Activated CD4-positive, alpha-beta T cell treated with anti-CD3 and anti-CD28 coated beads for 4 hours (primary cell): ENCODE measurements around the gene NAALADL2.
"Not testable (repeated sequence)": the region's sequence is repeated elsewhere in the genome, so short reads cannot be mapped to it uniquely, and the experiment has no call there.

Experiments used
- DNase-seq, 2 donors: peaks; one replicate each; pipeline ENCODE4 v3.0.0-alpha.2; 2020

Gene NAALADL2

GRCh38 chr3:175728566-175728965 is 869.4 kb downstream of the NAALADL2 start:
- DNase-seq, result no peak

- no peak for DNase-seq
Measured at GRCh38 chr3:175729466-175729865, 870.3 kb downstream of the NAALADL2 start.

- DNase-seq, result no peak
Measured at GRCh38 chr3:175731543-175731942, 872.4 kb downstream of the NAALADL2 start.

GRCh38 chr3:175732017-175732416 is 872.9 kb downstream of the NAALADL2 start:
- DNase-seq, result no peak

- no peak for DNase-seq
Measured at GRCh38 chr3:175735866-175736265, 876.7 kb downstream of the NAALADL2 start.

GRCh38 chr3:175737646-175738572 is 878.8 kb downstream of the NAALADL2 start:
- no peak for DNase-seq

GRCh38 chr3:175741951-175742350 is 882.8 kb downstream of the NAALADL2 start:
- DNase-seq, result no peak

- no peak for DNase-seq
Measured at GRCh38 chr3:175743733-175744400, 884.7 kb downstream of the NAALADL2 start.

GRCh38 chr3:175746308-175746707 is 887.2 kb downstream of the NAALADL2 start:
- DNase-seq, result no peak

- no peak for DNase-seq
Measured at GRCh38 chr3:175748087-175748730, 889.1 kb downstream of the NAALADL2 start.

GRCh38 chr3:175749981-175750380 is 890.8 kb downstream of the NAALADL2 start:
- no peak for DNase-seq

GRCh38 chr3:175751089-175751488 is 892.0 kb downstream of the NAALADL2 start:
- DNase-seq, result no peak

- no peak for DNase-seq
Measured at GRCh38 chr3:175763948-175764347, 904.8 kb downstream of the NAALADL2 start.

GRCh38 chr3:175764722-175765121 is 905.6 kb downstream of the NAALADL2 start:
- DNase-seq, result no peak

- DNase-seq, result no peak
Measured at GRCh38 chr3:175770426-175770825, 911.3 kb downstream of the NAALADL2 start.

GRCh38 chr3:175777495-175777894 is 918.4 kb downstream of the NAALADL2 start:
- no peak for DNase-seq

GRCh38 chr3:175777965-175778364 is 918.8 kb downstream of the NAALADL2 start:
- no peak for DNase-seq

GRCh38 chr3:175778994-175779393 is 919.9 kb downstream of the NAALADL2 start:
- DNase-seq, result no peak

- not testable (repeated sequence) for DNase-seq
Measured at GRCh38 chr3:175787109-175787508, 928.0 kb downstream of the NAALADL2 start.

GRCh38 chr3:175792245-175792644 is 933.1 kb downstream of the NAALADL2 start:
- no peak for DNase-seq

GRCh38 chr3:175798326-175798725 is 939.2 kb downstream of the NAALADL2 start:
- no peak for DNase-seq

- no peak for DNase-seq
Measured at GRCh38 chr3:175805825-175806224, 946.7 kb downstream of the NAALADL2 start.

GRCh38 chr3:175807175-175807574 is 948.0 kb downstream of the NAALADL2 start:
- no peak for DNase-seq
